NCI-H524 (cell line): ENCODE results near the gene LRPAP1.
"Not testable (repeated sequence)": the region's sequence is repeated elsewhere in the genome, so short reads cannot be mapped to it uniquely, and the experiment has no call there.

ENCODE experiments used
- DNase-seq, 2 experiments: peaks; one replicate each; lab custom pipeline; 2025; lab: John Stamatoyannopoulos, UW

Gene LRPAP1

GRCh38 chr4:3519468-3520264, 12.6 kb downstream of the LRPAP1 start:
- no peak for DNase-seq

GRCh38 chr4:3518941-3519340, 13.3 kb downstream of the LRPAP1 start:
- no peak for DNase-seq

DNA sequence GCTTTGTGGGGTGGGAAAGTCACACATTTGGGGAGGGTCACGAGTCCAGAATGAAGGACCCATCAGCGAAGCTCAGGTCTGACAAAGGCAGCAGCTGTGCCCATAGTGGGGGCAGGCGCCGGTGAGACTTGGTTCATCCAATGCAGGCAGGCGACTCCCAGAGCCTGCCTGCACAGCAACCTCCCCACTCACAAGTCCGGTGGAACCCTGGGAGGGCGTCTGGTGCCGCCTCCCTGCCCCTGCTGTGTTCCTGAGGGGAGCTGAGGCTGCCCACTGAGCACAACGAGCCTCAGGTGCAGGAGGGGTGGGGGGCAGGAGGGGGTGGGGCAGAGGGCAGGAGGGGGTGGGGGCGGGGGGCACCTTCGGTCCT, 13.7 kb downstream of the LRPAP1 start:
- no peak for DNase-seq

DNA sequence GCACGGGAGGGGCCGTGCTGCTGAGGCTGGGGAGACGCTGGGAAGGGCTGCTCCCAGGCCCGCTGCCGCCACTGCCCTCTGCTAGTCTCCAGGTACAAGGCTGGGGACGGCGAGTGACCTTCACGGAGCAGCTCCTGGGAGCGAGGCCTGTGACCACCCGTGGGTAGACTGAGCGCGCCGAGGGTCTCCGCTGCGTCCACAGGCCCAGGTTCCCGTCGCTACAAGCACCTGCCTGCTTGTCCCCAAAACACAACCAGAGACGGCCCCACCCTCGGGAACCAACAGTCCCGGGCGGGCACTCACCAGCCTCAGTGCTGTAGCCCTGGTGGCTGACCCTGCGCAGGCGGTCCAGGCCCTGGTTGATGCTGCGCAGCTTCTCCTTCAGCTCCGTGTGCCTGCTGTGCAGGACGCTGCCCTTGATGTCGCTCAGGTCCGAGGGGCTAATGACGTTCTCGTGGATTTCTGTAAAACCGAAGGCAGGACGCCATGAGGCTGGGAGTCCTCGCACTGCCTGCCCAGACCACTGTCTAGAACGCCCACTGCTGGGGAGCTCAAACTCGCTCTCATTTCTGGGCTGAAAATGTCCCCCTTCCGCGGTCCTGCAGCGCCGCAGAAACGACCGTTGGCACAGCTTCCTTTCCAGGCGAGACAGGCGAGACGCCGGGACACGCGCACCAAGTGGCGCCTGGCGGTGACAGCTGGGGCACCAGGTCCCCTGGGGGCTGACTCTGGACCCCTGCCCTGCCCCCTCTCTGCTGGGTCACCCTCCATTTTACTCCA, 14.3 kb downstream of the LRPAP1 start:
- no peak for DNase-seq

DNA sequence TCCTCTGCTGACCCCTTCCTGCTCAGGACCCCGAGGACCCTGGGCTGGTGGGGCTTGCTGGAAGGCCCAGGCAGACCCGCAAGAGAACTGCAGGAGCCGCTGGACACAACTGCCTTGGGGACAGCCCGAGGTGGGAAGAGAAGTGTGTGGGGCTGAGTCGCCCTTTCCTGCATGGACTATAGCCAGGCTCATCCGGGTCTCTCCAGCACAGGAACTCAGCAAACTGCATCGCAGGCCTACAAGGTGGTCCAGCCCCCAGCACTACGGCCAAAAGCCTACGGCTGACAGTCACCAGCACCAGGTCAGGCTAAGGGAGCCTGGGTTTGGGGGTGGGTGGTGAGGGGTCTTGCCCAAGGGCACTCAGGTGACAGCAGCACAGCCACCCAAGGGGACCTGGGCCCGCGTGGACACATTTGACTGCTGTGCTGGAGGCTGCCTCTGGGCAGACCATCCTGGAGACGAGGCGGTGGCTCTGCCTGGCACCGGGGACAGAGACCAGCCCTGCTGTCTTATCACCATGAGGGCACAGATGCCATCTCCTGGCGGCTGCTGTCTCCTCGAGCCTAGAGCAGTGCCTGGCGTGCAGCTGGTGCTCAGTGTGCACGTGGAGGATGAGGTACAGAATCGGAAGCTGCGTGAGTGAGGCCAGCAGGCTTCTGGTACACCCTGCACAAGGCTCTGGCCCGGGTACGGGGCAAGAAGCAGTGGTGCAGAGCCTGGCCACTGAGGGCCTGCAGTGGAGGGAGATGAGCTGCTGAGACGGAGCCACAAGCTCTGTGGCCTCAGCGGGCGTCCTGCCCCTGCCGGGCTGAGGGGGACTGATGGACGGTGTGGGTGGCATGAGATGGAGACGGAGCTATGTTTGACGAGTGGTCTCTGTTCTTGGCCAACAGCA, 15.1 kb downstream of the LRPAP1 start:
- DNase-seq: no peak

DNA sequence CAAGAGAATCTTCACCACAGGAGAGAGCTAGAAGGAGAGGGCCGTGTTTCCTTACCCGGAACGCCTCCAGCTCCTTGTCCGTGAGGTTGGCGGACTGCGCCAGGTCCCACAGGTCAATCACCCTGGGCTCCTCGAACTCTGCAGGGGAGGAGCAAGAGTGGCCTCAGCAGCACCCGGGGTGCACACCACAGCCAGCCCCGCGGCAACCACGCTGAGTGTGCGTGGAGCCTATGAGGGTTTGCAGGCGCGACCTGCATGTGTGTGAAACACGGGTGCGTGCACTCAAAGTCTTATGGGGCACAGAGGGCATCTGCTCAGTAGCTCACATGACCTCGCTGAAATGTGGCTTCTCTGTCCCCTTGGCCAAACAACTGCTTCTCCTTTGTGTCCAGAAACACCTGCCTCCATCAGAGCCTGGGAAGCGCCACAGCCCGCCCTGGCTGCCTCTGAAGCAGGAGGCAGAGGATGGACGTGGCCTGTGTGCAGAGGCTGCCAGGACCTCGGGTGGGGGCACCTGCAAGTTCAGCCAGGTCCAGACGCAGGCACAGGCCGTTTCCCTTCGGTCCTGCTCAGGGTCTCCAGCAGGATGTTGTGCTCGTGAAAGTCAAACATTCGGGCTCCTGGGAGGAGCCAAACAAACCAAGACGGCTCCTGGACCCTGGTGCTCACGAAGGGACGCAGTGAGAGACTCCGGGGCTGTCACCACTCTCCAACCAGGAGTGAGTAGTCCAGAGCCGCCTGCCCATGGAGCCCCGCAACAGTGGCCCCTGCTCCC, 16.0 kb downstream of the LRPAP1 start:
- no peak for DNase-seq

GRCh38 chr4:3515646-3516045, 16.6 kb downstream of the LRPAP1 start:
- no peak for DNase-seq

- DNase-seq: no peak
These were observed 17.3 kb downstream of the LRPAP1 start for GRCh38 chr4:3514806-3515501.

DNA sequence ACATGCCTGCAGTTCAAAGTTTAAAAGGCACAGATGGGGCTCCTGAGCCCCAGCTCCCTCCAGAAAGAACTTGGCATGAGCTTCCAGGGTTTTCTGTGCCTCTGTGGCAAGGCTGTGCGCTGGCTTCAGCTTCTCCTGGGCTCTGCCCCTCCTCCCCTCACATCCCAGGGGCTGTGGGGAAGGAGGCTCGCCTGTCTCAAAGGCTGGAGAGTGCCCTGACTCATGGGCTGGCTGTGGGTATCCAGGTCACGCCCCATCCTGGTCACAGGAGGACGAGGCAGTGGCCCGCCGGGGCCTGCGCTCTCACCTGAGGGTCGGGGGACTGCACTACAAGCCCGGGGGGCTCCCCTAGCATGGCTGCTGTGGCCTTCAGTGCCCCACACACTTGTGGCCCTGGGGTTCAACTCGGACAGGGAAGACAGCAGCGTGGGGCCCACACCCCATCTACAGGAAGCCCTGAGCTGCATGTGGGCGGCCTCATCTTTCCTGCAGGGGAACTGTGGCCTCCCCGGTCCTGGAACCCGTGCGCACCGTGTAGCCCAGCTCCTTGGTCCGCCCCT, 17.9 kb downstream of the LRPAP1 start:
- DNase-seq: no peak

DNA sequence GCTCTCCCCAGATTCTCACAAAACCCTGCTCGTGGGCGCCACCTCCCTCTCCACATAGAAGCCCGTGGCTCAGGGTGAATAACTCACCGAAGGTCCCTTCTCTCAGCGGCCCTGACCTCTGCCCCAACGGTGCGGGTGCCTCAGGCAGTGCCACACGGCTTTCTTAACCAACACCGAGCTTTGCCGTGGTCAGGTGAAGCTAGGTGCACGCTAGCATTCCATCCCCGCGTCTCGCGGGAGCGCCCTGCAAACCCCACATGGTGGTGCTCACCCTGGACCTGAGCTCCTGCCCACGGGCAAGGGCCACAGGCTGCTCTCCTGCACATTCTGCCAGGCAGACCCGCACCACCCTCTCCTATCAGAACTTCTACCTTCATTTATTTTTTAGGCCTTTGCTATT, 18.4 kb downstream of the LRPAP1 start:
- DNase-seq: no peak

- DNase-seq: no peak
These were observed 19.5 kb downstream of the LRPAP1 start for GRCh38 chr4:3512719-3513118.

DNA sequence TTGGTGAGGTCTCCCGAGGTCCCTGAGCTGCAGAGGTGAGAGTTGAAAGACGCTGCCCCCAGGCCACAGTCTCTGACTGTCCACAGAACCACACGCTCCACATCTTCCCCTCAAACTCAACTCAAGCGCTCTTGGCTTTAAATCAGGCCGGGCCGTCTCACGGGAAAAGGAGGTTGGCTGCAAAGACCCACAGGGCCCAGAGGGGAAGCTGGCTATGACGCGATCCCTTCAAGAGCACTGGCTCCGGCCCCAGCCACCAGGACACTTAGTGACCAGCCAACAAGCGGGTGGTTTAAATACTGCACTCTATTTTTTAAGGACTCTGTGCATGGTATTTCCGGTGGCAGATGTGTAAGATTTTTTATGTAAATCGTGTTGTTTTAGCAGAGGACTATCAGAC, 19.9 kb downstream of the LRPAP1 start:
- DNase-seq: no peak

DNA sequence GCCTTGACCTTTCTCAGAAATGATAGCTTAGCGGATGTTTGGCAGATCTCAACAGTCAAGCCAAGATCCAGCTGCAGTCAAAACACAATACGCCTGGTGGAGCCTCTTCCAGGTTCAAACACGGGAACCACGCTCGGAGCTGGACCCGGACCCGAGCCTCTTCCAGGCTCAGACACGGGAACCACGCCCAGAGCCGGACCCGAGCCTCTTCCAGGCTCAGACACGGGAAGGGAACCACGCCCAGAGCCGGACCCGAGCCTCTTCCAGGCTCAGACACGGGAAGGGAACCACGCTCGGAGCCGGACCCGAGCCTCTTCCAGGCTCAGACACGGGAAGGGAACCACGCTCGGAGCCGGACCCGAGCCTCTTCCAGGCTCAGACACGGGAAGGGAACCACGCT, 20.6 kb downstream of the LRPAP1 start:
- not testable (repeated sequence) for DNase-seq

GRCh38 chr4:3511187-3511586, 21.0 kb downstream of the LRPAP1 start:
- no peak for DNase-seq

DNA sequence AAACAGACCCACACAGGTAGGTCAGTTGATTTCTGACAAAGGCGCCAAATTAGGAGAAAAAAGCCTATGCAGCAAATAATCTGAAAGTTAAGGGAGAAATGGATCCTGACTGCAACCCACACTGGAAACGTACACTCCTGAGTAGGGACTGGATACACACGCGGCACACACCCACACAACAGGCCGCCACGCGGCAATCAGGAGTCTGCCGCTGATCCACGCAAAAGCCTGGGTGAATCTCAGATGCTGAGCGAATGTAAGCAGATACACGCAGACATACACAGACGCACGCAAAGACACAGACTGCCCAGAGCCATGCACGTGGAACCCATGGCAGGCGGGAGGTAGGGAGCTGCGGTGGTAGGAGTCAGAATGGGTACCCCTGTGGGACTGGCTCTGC, 21.7 kb downstream of the LRPAP1 start:
- DNase-seq: no peak

- DNase-seq: no peak
These were observed 23.7 kb downstream of the LRPAP1 start for GRCh38 chr4:3508542-3508941.

DNA sequence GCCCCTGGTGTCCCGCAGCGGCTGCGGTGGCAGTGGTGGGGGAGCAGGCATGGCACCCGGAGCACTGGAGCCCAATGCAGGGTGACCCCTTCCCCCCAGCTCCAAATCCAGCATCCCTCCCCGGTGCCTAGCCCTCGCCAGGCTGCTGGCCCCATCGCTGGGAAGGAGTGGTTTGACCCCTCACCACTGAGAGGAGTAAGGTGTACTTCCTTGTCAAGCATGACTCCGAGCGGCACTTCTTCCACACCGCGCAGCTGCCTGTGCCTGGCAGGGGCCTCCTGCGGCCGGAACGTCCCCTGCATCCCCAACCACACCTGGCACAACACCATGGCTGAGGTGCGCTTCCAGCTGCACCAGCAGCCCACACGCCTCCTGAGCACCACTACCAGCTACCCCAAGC, 27.0 kb downstream of the LRPAP1 start:
- DNase-seq: no peak

- DNase-seq: no peak
These were observed 29.0 kb downstream of the LRPAP1 start for GRCh38 chr4:3502941-3503936.

GRCh38 chr4:3501825-3502425, 30.3 kb downstream of the LRPAP1 start:
- no peak for DNase-seq
